Subcutaneous adipose tissue (tissue), 4 donors: Measurements from ENCODE around the gene SORCS3. TPM values are rescaled to one million over a fixed set of nuclear protein-coding genes. Genes with fewer than 3 reads are reported as not detected.

Source experiments
- total RNA-seq, 4 donors: library from RNA; depleted of rRNA; stranded (reverse); fragments of >200 nt; gene quantifications; one replicate each; pipeline ENCODE4 v1.1.0, GENCODE V29; 2016
- TF ChIP-seq, protein P1 (sequence below): fragments of 450-650 bp; IDR thresholded peaks from one replicate; pipeline ENCODE4 v1.5.1; 2016; ENCODE audit warnings: low read depth, mild to moderate bottlenecking, control low read depth, antibody characterized with exemption, moderate library complexity

Gene SORCS3
- total RNA-seq, 4 donors from 2014 or later = not detected

GRCh38 chr10:104993085-104993484, 352.0 kb downstream of the SORCS3 start:
- TF ChIP-seq, protein P1, sequence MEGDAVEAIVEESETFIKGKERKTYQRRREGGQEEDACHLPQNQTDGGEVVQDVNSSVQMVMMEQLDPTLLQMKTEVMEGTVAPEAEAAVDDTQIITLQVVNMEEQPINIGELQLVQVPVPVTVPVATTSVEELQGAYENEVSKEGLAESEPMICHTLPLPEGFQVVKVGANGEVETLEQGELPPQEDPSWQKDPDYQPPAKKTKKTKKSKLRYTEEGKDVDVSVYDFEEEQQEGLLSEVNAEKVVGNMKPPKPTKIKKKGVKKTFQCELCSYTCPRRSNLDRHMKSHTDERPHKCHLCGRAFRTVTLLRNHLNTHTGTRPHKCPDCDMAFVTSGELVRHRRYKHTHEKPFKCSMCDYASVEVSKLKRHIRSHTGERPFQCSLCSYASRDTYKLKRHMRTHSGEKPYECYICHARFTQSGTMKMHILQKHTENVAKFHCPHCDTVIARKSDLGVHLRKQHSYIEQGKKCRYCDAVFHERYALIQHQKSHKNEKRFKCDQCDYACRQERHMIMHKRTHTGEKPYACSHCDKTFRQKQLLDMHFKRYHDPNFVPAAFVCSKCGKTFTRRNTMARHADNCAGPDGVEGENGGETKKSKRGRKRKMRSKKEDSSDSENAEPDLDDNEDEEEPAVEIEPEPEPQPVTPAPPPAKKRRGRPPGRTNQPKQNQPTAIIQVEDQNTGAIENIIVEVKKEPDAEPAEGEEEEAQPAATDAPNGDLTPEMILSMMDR = no peak

- TF ChIP-seq, protein P1 = no peak
These were observed 360.2 kb downstream of the SORCS3 start for GRCh38 chr10:105001269-105001668.

- TF ChIP-seq, protein P1 = no peak
These were observed 369.5 kb downstream of the SORCS3 start for GRCh38 chr10:105010411-105011121.

DNA sequence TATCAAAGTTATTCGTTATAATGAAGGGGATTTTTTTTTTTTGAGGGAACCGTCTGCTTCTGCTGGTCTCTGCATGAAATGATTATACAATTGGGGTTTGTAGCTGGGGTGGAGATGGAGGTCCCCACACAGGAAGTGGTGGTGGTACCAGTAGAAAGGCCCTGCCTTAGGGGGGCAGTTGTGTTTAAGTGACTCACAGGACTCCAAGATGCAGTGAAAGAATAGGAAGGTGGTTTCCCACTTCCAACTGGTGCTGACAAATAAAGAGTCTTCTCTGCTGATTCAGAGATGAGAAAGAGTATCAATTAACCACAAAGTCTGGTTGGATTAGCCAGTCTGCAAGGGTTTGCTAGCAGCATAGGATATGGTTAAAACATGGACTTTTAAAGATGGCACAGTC, 376.0 kb downstream of the SORCS3 start:
- TF ChIP-seq, protein P1 = no peak

DNA sequence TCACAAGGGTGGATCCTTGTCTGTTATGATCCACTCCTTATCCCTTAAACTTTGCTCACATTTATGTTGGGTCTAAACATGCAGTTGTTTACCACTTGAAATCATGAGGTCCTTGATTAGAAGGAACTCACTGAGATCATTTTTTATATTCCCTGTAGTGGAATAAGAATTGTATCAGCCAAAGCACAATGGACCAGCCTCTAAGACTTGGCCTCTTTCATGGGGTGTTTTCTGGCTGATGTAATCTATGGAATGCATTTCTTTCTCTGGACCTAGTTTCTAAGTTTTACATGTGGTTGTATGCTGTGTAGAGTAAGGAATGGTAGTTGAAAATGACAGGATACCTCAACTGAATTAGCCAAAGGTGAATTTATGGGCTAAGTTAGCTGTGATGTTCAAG, 376.6 kb downstream of the SORCS3 start:
- TF ChIP-seq, protein P1 = no peak

DNA sequence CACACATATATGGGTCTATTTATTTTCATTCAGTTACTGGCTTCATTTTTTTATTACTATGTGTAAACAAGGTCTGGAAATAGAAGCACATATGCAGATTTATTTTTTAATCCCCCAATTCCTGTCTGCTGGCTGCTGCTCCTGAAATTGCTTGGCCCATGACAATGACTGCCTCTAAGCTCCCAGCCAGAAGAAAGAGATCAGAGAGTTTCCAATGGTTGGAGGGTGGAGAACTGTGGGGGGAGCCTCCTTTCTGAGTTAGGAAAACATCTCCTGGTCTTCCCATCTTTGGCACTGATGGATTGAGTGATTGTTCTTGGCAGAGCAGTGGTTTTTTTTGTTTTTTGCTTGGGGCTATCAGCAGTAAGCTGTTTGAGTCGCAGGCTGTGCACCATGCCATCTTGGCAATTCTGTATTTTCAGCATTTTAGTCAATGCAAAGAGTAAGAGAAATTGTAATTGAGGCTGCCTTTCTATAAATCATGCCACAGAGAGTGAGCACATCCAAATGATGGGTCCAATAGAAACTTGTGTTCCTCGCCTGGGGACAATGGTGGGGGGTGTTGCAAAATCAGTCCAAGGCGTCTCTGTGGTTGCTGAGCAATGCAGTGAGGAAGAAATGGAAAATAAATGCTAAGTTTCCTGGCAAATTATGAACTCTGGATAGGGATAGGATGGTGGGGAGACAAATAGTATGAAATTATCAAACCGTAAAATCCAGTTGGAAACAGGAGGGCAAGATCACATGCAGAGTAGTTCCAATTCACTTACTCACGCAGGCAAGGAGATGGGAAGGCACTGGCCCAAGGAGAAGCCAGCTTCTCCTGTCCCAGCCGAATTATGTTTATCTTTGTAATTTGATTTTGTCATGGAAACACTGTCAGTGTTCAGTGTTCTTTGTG, 382.4 kb downstream of the SORCS3 start:
- TF ChIP-seq, protein P1 = no peak

DNA sequence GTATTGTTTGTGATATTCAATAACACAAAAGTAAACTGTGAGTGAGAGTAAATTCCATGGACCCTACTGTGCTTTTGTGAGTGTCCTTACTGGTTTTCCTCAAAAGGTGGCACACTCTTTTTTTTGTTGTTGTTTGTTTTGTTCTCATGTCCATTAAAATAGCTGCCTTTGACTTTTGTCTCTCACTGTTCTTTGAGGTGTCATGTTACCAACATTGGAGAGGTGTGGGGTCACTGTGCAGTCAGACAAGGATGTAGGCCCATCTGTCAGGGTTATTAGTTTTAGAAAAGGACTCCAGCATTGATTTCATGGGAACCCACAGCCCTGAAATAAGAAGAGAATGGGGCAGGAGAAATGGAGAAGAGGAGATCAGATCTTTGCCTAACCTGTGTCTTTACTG, 383.1 kb downstream of the SORCS3 start:
- TF ChIP-seq, protein P1 = no peak
